HL-60 (cell line): ENCODE measurements around the gene SLC4A9.

ENCODE experiments used
- GABPA ChIP-seq: IDR thresholded peaks from 2 replicates; pipeline ENCODE4 v1.6.1; 2012; ENCODE audit warnings: low read depth
- POLR2AphosphoS5 ChIP-seq: IDR thresholded peaks from 2 replicates; pipeline ENCODE4 v1.6.1; 2012; ENCODE audit warnings: low read depth
- TF ChIP-seq, protein P1 (sequence below): IDR thresholded peaks from one replicate; pipeline ENCODE4 v1.5.1; 2011; ENCODE audit warnings: low read length, control low read depth, inconsistent platforms; ENCODE audit not compliant: insufficient read depth

DNA sequence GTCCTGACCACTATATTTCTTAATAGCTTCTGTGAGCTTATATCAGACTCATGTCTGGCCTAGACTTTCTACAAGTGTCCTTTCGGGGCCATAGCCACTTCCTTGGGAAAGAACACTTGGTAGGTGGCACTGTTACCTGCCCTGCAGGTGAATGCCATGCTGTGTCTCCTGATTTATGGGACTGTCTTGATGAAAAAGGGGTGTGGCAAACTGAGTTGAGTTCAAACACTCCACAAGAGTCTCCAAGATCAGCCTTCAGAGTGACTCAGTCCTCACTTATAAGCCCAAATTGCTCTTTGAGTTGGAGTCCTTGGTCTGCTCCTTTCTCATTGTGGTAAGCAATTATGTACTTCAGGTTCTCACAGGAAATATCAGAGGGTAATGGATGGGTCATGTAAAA, 31.7 kb downstream of the SLC4A9 start:
- TF ChIP-seq, protein P1, sequence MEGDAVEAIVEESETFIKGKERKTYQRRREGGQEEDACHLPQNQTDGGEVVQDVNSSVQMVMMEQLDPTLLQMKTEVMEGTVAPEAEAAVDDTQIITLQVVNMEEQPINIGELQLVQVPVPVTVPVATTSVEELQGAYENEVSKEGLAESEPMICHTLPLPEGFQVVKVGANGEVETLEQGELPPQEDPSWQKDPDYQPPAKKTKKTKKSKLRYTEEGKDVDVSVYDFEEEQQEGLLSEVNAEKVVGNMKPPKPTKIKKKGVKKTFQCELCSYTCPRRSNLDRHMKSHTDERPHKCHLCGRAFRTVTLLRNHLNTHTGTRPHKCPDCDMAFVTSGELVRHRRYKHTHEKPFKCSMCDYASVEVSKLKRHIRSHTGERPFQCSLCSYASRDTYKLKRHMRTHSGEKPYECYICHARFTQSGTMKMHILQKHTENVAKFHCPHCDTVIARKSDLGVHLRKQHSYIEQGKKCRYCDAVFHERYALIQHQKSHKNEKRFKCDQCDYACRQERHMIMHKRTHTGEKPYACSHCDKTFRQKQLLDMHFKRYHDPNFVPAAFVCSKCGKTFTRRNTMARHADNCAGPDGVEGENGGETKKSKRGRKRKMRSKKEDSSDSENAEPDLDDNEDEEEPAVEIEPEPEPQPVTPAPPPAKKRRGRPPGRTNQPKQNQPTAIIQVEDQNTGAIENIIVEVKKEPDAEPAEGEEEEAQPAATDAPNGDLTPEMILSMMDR = no peak
- no peak for TF ChIP-seq POLR2AphosphoS5
- TF ChIP-seq GABPA = no peak
